Measurements from ENCODE around the gene FBXW11.

- TF ChIP-seq CTCF (conservative IDR thresholded peaks at IDR 0.05; ENCODE audit: low read depth, low read length): no peak
- TF ChIP-seq EZH2 (IDR thresholded peaks at IDR 0.05; ENCODE audit: borderline replicate concordance, low read depth, low read length, poor library complexity, severe bottlenecking): no peak
Measured at GRCh38 chr5:171891150-171891549, 115.3 kb downstream of the FBXW11 start.
